Hepatocyte (in vitro differentiated cells): ENCODE data around the gene EXOC1.

Experiments used
- EZH2 ChIP-seq: fragments of 200-600 bp; sonication (generic); IDR thresholded peaks from 2 replicates; pipeline ENCODE4 v1.6.1; 2016; ENCODE audit warnings: antibody characterized with exemption, mild to moderate bottlenecking, borderline replicate concordance
- EZH2phosphoT487 ChIP-seq: fragments of 200-600 bp; sonication (generic); IDR thresholded peaks from one replicate; pipeline ENCODE4 v1.6.1; 2018; ENCODE audit warnings: antibody characterized with exemption, mild to moderate bottlenecking, low read depth, moderate library complexity; ENCODE audit not compliant: unreplicated experiment, severe bottlenecking
- TF ChIP-seq, protein P1 (sequence below): fragments of 200-600 bp; sonication (generic); IDR thresholded peaks from 2 replicates; pipeline ENCODE4 v1.5.1; 2016; ENCODE audit warnings: antibody characterized with exemption, mild to moderate bottlenecking; ENCODE audit not compliant: poor library complexity

DNA sequence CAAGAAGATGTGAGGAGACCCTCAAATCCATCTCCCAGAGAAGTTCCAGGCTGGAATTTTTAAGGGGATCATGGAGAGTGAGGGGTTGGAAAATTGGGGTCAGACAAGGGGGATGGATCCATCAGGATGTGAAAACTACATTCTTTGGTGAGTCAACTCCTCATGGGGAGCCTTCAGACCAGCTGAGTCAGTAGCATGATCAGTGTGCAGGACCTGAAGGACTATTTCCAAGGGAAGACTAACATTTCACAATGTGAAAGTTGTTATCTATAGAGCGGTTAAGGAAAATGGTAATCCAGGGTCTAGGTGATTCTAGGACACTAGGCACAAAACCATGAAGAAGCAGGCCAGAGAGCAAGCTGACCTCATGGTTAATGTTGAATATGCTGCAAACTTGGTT is 56.7 kb downstream of the EXOC1 start:
- TF ChIP-seq EZH2phosphoT487 (no peak), EZH2 (no peak)
- TF ChIP-seq, protein P1, sequence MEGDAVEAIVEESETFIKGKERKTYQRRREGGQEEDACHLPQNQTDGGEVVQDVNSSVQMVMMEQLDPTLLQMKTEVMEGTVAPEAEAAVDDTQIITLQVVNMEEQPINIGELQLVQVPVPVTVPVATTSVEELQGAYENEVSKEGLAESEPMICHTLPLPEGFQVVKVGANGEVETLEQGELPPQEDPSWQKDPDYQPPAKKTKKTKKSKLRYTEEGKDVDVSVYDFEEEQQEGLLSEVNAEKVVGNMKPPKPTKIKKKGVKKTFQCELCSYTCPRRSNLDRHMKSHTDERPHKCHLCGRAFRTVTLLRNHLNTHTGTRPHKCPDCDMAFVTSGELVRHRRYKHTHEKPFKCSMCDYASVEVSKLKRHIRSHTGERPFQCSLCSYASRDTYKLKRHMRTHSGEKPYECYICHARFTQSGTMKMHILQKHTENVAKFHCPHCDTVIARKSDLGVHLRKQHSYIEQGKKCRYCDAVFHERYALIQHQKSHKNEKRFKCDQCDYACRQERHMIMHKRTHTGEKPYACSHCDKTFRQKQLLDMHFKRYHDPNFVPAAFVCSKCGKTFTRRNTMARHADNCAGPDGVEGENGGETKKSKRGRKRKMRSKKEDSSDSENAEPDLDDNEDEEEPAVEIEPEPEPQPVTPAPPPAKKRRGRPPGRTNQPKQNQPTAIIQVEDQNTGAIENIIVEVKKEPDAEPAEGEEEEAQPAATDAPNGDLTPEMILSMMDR, result no peak
